LNCAP (cell line): Measurements from ENCODE around the gene FBXO31.

Source experiments
- CTCF ChIP-seq: fragments of 450-650 bp; IDR thresholded peaks from 2 replicates; pipeline ENCODE4 v1.5.1; 2017; ENCODE audit warnings: mild to moderate bottlenecking

FBXO31 gene

GRCh38 chr16:87298857-87299465, 84.6 kb downstream of the FBXO31 start:
- no peak for TF ChIP-seq CTCF

- peak; percentile 76 for TF ChIP-seq CTCF
Observed at GRCh38 chr16:87297918-87298631, 85.5 kb downstream of the FBXO31 start.

- no peak for TF ChIP-seq CTCF
Observed at GRCh38 chr16:87297407-87297806, 86.2 kb downstream of the FBXO31 start.

- no peak for TF ChIP-seq CTCF
Observed at GRCh38 chr16:87295661-87296531, 87.7 kb downstream of the FBXO31 start.

- no peak for TF ChIP-seq CTCF
Observed at GRCh38 chr16:87295259-87295658, 88.3 kb downstream of the FBXO31 start.

GRCh38 chr16:87293990-87294389, 89.6 kb downstream of the FBXO31 start:
- TF ChIP-seq CTCF = no peak

GRCh38 chr16:87291944-87292343, 91.6 kb downstream of the FBXO31 start:
- TF ChIP-seq CTCF = no peak
